Gastrocnemius medialis (tissue), 4 donors: ENCODE data around the gene C16orf96.

ENCODE experiments used
- CTCF ChIP-seq, 5 experiments: fragments of 450-650 bp in 3 of 5; fragments of 200-600 bp in 2 of 5; sonication (generic) in 2 of 5; IDR thresholded peaks in 4 of 5; conservative IDR thresholded peaks in 1 of 5; 1 replicate in 4 of 5; 2 replicates in 1 of 5; pipeline ENCODE4 v1.5.1; 2016 to 2019; ENCODE audit warnings: antibody characterized with exemption in 5 of 5, mild to moderate bottlenecking in 3 of 5, moderate library complexity in 3 of 5
- POLR2A ChIP-seq, 2 donors: fragments of 450-650 bp; IDR thresholded peaks; one replicate each; pipeline ENCODE4 v1.6.1; 2017; ENCODE audit warnings: antibody characterized with exemption in 2 of 2, mild to moderate bottlenecking in 2 of 2, moderate library complexity in 2 of 2

- TF ChIP-seq CTCF (IDR thresholded peaks at IDR 0.05 in 4 of 5, conservative IDR thresholded peaks at IDR 0.05 in 1 of 5) (no peak), POLR2A (IDR thresholded peaks at IDR 0.05) (no peak)
Measured at GRCh38 chr16:4507588-4508345, 48.4 kb upstream of the C16orf96 start.
